SH-SY5Y (cell line): ENCODE results near the gene SHD.

Experiments used
- GATA2 ChIP-seq: IDR thresholded peaks from 2 replicates; pipeline ENCODE4 v1.6.1; 2011; ENCODE audit warnings: mild to moderate bottlenecking, low read depth, low read length
- GATA3 ChIP-seq: IDR thresholded peaks from 2 replicates; pipeline ENCODE4 v1.6.1; 2011; ENCODE audit warnings: low read depth, mild to moderate bottlenecking, low read length, moderate library complexity

- no peak for TF ChIP-seq GATA2
- TF ChIP-seq GATA3: no peak
These were observed 12.6 kb upstream of the SHD start for GRCh38 chr19:4266253-4267000.
